Measurements from ENCODE around the gene ABCA1. TPM values are rescaled to one million over a fixed set of nuclear protein-coding genes. Genes with fewer than 3 reads are reported as not detected.
A peak's percentile ranks its signal among the peaks of the same experiment; 100 is the strongest.

Gene ABCA1
- total and polyA plus RNA-seq, 2 of the 13 experiments (the other 11 are each of a cell fraction or from before 2014, with no cell fraction given) = 26.8 to 63.8 TPM

DNA sequence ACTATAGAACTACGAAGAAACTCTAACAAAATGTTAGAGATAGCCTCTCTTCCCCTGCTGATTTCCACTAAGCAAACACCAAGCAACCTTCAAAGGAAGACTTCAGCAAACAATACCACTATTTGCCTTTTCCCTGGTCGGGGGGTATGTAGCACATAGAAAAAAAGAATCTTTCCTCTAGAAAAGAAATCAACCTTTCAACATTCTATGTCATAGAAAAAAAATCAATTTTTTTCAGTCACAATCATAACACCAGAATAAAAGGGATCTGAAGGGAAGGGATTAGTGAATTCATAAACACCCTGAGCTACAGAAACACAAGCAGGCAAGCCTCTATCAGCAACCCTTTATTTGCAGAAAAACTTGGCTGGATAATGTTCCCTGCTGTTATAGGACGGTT lies 15.3 kb downstream of the ABCA1 start (continued):
- TF ChIP-seq ZNF225 (CRISPR knock-in tag; IDR thresholded peaks at IDR 0.05) (no peak), ETV5 (CRISPR knock-in tag; IDR thresholded peaks at IDR 0.05; ENCODE audit: borderline replicate concordance) (peak; percentile 47; the same call in 1 of the 2 replicates), ZBTB20 (CRISPR knock-in tag; IDR thresholded peaks at IDR 0.05; ENCODE audit: borderline replicate concordance, low read depth) (0 out of 2 replicates have a peak, but pooled peaks have one; percentile 32), NR2F2 (IDR thresholded peaks at IDR 0.05; ENCODE audit: borderline replicate concordance, low read depth) (peak; percentile 55; the same call in 1 of the 2 replicates), EP300 (IDR thresholded peaks at IDR 0.05; ENCODE audit: low read depth in 2 of 2, low read length in 2 of 2) (peak in 1 of 2 experiments; percentile 95; a peak in 2 of 4 replicates), EP300 (CRISPR knock-in tag; IDR thresholded peaks at IDR 0.05; ENCODE audit: borderline replicate concordance) (peak; percentile 61; the same call in 1 of the 2 replicates), TCF12 (IDR thresholded peaks at IDR 0.05) (no peak), TCF12 (CRISPR knock-in tag; IDR thresholded peaks at IDR 0.05) (no peak), MTA1 (CRISPR knock-in tag; IDR thresholded peaks at IDR 0.05; ENCODE audit: borderline replicate concordance) (no peak), GLI4 (CRISPR knock-in tag; IDR thresholded peaks at IDR 0.05; ENCODE audit: borderline replicate concordance) (no peak), HMG20B (CRISPR knock-in tag; conservative IDR thresholded peaks at IDR 0.05) (peak; percentile 58; the same call in 1 of the 2 replicates)
- TF ChIP-seq, protein P1, sequence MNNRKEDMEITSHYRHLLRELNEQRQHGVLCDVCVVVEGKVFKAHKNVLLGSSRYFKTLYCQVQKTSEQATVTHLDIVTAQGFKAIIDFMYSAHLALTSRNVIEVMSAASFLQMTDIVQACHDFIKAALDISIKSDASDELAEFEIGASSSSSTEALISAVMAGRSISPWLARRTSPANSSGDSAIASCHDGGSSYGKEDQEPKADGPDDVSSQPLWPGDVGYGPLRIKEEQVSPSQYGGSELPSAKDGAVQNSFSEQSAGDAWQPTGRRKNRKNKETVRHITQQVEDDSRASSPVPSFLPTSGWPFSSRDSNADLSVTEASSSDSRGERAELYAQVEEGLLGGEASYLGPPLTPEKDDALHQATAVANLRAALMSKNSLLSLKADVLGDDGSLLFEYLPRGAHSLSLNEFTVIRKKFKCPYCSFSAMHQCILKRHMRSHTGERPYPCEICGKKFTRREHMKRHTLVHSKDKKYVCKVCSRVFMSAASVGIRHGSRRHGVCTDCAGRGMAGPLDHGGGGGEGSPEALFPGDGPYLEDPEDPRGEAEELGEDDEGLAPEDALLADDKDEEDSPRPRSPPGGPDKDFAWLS (CRISPR knock-in tag; IDR thresholded peaks at IDR 0.05; ENCODE audit: borderline replicate concordance) = no peak
- TF ChIP-seq, protein P2, sequence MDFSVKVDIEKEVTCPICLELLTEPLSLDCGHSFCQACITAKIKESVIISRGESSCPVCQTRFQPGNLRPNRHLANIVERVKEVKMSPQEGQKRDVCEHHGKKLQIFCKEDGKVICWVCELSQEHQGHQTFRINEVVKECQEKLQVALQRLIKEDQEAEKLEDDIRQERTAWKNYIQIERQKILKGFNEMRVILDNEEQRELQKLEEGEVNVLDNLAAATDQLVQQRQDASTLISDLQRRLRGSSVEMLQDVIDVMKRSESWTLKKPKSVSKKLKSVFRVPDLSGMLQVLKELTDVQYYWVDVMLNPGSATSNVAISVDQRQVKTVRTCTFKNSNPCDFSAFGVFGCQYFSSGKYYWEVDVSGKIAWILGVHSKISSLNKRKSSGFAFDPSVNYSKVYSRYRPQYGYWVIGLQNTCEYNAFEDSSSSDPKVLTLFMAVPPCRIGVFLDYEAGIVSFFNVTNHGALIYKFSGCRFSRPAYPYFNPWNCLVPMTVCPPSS (IDR thresholded peaks at IDR 0.05) = no peak
- TF ChIP-seq, protein P3, sequence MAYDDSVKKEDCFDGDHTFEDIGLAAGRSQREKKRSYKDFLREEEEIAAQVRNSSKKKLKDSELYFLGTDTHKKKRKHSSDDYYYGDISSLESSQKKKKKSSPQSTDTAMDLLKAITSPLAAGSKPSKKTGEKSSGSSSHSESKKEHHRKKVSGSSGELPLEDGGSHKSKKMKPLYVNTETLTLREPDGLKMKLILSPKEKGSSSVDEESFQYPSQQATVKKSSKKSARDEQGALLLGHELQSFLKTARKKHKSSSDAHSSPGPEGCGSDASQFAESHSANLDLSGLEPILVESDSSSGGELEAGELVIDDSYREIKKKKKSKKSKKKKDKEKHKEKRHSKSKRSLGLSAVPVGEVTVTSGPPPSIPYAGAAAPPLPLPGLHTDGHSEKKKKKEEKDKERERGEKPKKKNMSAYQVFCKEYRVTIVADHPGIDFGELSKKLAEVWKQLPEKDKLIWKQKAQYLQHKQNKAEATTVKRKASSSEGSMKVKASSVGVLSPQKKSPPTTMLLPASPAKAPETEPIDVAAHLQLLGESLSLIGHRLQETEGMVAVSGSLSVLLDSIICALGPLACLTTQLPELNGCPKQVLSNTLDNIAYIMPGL (CRISPR knock-in tag; IDR thresholded peaks at IDR 0.05; ENCODE audit: borderline replicate concordance in 1 of 2, low read depth in 1 of 2) = peak in 1 of 2 experiments; percentile 29; a peak in 1 of 4 replicates
- TF ChIP-seq, protein P4, sequence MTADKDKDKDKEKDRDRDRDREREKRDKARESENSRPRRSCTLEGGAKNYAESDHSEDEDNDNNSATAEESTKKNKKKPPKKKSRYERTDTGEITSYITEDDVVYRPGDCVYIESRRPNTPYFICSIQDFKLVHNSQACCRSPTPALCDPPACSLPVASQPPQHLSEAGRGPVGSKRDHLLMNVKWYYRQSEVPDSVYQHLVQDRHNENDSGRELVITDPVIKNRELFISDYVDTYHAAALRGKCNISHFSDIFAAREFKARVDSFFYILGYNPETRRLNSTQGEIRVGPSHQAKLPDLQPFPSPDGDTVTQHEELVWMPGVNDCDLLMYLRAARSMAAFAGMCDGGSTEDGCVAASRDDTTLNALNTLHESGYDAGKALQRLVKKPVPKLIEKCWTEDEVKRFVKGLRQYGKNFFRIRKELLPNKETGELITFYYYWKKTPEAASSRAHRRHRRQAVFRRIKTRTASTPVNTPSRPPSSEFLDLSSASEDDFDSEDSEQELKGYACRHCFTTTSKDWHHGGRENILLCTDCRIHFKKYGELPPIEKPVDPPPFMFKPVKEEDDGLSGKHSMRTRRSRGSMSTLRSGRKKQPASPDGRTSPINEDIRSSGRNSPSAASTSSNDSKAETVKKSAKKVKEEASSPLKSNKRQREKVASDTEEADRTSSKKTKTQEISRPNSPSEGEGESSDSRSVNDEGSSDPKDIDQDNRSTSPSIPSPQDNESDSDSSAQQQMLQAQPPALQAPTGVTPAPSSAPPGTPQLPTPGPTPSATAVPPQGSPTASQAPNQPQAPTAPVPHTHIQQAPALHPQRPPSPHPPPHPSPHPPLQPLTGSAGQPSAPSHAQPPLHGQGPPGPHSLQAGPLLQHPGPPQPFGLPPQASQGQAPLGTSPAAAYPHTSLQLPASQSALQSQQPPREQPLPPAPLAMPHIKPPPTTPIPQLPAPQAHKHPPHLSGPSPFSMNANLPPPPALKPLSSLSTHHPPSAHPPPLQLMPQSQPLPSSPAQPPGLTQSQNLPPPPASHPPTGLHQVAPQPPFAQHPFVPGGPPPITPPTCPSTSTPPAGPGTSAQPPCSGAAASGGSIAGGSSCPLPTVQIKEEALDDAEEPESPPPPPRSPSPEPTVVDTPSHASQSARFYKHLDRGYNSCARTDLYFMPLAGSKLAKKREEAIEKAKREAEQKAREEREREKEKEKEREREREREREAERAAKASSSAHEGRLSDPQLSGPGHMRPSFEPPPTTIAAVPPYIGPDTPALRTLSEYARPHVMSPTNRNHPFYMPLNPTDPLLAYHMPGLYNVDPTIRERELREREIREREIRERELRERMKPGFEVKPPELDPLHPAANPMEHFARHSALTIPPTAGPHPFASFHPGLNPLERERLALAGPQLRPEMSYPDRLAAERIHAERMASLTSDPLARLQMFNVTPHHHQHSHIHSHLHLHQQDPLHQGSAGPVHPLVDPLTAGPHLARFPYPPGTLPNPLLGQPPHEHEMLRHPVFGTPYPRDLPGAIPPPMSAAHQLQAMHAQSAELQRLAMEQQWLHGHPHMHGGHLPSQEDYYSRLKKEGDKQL (CRISPR knock-in tag; IDR thresholded peaks at IDR 0.05; ENCODE audit: low read depth) = peak; percentile 68; the same call in 1 of the 2 replicates
- TF ChIP-seq, protein P5, sequence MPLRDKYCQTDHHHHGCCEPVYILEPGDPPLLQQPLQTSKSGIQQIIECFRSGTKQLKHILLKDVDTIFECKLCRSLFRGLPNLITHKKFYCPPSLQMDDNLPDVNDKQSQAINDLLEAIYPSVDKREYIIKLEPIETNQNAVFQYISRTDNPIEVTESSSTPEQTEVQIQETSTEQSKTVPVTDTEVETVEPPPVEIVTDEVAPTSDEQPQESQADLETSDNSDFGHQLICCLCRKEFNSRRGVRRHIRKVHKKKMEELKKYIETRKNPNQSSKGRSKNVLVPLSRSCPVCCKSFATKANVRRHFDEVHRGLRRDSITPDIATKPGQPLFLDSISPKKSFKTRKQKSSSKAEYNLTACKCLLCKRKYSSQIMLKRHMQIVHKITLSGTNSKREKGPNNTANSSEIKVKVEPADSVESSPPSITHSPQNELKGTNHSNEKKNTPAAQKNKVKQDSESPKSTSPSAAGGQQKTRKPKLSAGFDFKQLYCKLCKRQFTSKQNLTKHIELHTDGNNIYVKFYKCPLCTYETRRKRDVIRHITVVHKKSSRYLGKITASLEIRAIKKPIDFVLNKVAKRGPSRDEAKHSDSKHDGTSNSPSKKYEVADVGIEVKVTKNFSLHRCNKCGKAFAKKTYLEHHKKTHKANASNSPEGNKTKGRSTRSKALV (CRISPR knock-in tag; IDR thresholded peaks at IDR 0.05) = no peak
